Smooth muscle cell (in vitro differentiated cells): ENCODE data around the gene ACP6. TPM values are rescaled to one million over a fixed set of nuclear protein-coding genes. Genes with fewer than 3 reads are reported as not detected.

Experiments used
- DNase-seq: peaks from one replicate; lab custom pipeline; 2025; ENCODE audit not compliant: unreplicated experiment; lab: John Stamatoyannopoulos, UW
- H2AFZ ChIP-seq: fragments of 200-600 bp; sonication (generic); 2 replicates; pipeline ENCODE4 v1.6.0; 2016; ENCODE audit warnings: antibody characterized with exemption, low read depth, mild to moderate bottlenecking
- H3F3A ChIP-seq: fragments of 200-600 bp; sonication (generic); 2 replicates; pipeline ENCODE4 v1.6.0; 2017; ENCODE audit warnings: antibody characterized with exemption, low read depth
- H3K27ac ChIP-seq: fragments of 200-600 bp; sonication (generic); 2 replicates; pipeline ENCODE4 v1.5.1; 2016; ENCODE audit warnings: low read depth, mild to moderate bottlenecking
- H3K27me3 ChIP-seq: fragments of 200-600 bp; sonication (generic); 2 replicates; pipeline ENCODE4 v1.6.1; 2016; ENCODE audit warnings: low read depth, mild to moderate bottlenecking
- H3K36me3 ChIP-seq: fragments of 200-600 bp; sonication (generic); 2 replicates; pipeline ENCODE4 v1.5.1; 2016; ENCODE audit warnings: low read depth
- H3K4me1 ChIP-seq: fragments of 200-600 bp; sonication (generic); 2 replicates; pipeline ENCODE4 v1.5.1; 2016; ENCODE audit warnings: low read depth
- H3K4me2 ChIP-seq: fragments of 200-600 bp; sonication (generic); 2 replicates; pipeline ENCODE4 v1.6.0; 2016; ENCODE audit warnings: mild to moderate bottlenecking
- H3K4me3 ChIP-seq: fragments of 200-600 bp; sonication (generic); 2 replicates; pipeline ENCODE4 v1.5.1; 2016; ENCODE audit warnings: mild to moderate bottlenecking
- H3K79me2 ChIP-seq: fragments of 200-600 bp; sonication (generic); 2 replicates; pipeline ENCODE4 v1.6.0; 2016; ENCODE audit warnings: low read depth, mild to moderate bottlenecking
- H3K9ac ChIP-seq: fragments of 200-600 bp; sonication (generic); 2 replicates; pipeline ENCODE4 v1.6.0; 2016; ENCODE audit warnings: low read depth
- H3K9me3 ChIP-seq: fragments of 200-600 bp; sonication (generic); replicated peaks from 2 replicates; pipeline ENCODE4 v1.5.1; 2016; ENCODE audit warnings: low read depth
- H4K20me1 ChIP-seq: fragments of 200-600 bp; sonication (generic); 2 replicates; pipeline ENCODE4 v1.6.0; 2016; ENCODE audit warnings: low read depth
- CTCF ChIP-seq: fragments of 200-600 bp; sonication (generic); IDR thresholded peaks from 2 replicates; pipeline ENCODE4 v1.5.1; 2017; ENCODE audit warnings: borderline replicate concordance, mild to moderate bottlenecking, antibody characterized with exemption; ENCODE audit not compliant: insufficient read depth, poor library complexity, severe bottlenecking
- WGBS: methylation state at CpG from one replicate; pipeline ENCODE4 v1.1.7; 2016; ENCODE audit warnings: low lambda C conversion rate; 5-methylcytosine and 5-hydroxymethylcytosine counted together
- polyA plus RNA-seq: library from polyadenylated mRNA; unstranded; fragments of >200 nt; fragmentation: Nextera tagmentation; extraction: Ambion mirVana; gene quantifications from 2 replicates; pipeline ENCODE4 v1.2.1, GENCODE V29; 2016
- total RNA-seq: library from RNA; depleted of rRNA; stranded (reverse); fragments of >200 nt; gene quantifications from 2 replicates; pipeline ENCODE4 v1.2.3, GENCODE V29; 2014

ACP6 gene
- total and polyA plus RNA-seq, 2 experiments from 2014 or later, result 6.4 to 11.8 TPM

DNA sequence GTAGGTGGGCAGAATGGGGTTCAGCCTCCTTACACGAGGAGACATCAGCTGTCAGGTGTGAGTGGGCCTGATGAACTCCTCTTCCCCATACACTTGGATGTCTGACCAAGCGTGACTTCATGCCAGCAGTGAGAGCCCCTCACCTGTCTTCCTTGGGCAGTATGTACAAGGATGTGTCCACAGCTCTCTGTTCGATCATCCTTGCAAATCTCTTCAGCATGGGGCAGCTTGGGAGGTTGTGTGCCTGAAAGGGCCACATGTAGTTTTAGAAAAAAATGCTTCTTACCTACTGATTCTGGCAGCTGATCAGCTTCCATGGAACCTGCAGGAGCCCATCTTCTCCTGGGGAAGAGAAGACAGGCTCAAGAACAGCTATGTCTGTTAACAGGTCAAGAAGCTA is 18.0 kb downstream of the ACP6 start:
- Histone ChIP-seq H3K36me3 (no peaks in the 10 kb centered on the region), H3K9me3 (no peaks in the 10 kb centered on the region), H3K4me1 (no peaks in the 10 kb centered on the region), H3F3A (no peaks in the 10 kb centered on the region), H2AFZ (no peak overlapping the region), H3K79me2 (no peaks in the 10 kb centered on the region), H3K27me3 (no peaks in the 10 kb centered on the region), H3K9ac (no peak overlapping the region), H4K20me1 (no peaks in the 10 kb centered on the region), H3K4me2 (no peak overlapping the region), H3K27ac (no peak overlapping the region), H3K4me3 (no peak overlapping the region)
- 94% methylated on average over 3 of the region's 3 CpGs for WGBS
- no peak for DNase-seq
- TF ChIP-seq CTCF, result no peak

GRCh38 chr1:147651466-147651865 is 18.9 kb downstream of the ACP6 start:
- TF ChIP-seq CTCF, result no peak
- Histone ChIP-seq H3F3A (no peaks in the 10 kb centered on the region), H3K4me1 (no peaks in the 10 kb centered on the region), H3K9me3 (no peaks in the 10 kb centered on the region), H3K27me3 (no peaks in the 10 kb centered on the region), H2AFZ (no peak overlapping the region), H3K79me2 (no peaks in the 10 kb centered on the region), H3K4me2 (no peak overlapping the region), H4K20me1 (no peaks in the 10 kb centered on the region), H3K9ac (no peak overlapping the region), H3K27ac (no peak overlapping the region), H3K36me3 (no peaks in the 10 kb centered on the region), H3K4me3 (no peak overlapping the region)
- DNase-seq, result no peak
- 44% methylated on average over 1 of the region's 1 CpG for WGBS

- H2AFZ ChIP-seq, result no peak overlapping the region
- WGBS, result 97% methylated on average over 2 of the region's 2 CpGs
- no peaks in the 10 kb centered on the region for H4K20me1 ChIP-seq
- H3K79me2 ChIP-seq, result no peaks in the 10 kb centered on the region
- H3K4me3 ChIP-seq, result no peak overlapping the region
- no peaks in the 10 kb centered on the region for H3K36me3 ChIP-seq
- DNase-seq, result no peak
- H3F3A ChIP-seq, result no peaks in the 10 kb centered on the region
- no peaks in the 10 kb centered on the region for H3K4me1 ChIP-seq
- no peaks in the 10 kb centered on the region for H3K9me3 ChIP-seq
- no peak for TF ChIP-seq CTCF
- no peak overlapping the region for H3K27ac ChIP-seq
- no peak overlapping the region for H3K4me2 ChIP-seq
- H3K27me3 ChIP-seq, result no peaks in the 10 kb centered on the region
- no peak overlapping the region for H3K9ac ChIP-seq
Observed at GRCh38 chr1:147648933-147649332, 21.4 kb downstream of the ACP6 start.

DNA sequence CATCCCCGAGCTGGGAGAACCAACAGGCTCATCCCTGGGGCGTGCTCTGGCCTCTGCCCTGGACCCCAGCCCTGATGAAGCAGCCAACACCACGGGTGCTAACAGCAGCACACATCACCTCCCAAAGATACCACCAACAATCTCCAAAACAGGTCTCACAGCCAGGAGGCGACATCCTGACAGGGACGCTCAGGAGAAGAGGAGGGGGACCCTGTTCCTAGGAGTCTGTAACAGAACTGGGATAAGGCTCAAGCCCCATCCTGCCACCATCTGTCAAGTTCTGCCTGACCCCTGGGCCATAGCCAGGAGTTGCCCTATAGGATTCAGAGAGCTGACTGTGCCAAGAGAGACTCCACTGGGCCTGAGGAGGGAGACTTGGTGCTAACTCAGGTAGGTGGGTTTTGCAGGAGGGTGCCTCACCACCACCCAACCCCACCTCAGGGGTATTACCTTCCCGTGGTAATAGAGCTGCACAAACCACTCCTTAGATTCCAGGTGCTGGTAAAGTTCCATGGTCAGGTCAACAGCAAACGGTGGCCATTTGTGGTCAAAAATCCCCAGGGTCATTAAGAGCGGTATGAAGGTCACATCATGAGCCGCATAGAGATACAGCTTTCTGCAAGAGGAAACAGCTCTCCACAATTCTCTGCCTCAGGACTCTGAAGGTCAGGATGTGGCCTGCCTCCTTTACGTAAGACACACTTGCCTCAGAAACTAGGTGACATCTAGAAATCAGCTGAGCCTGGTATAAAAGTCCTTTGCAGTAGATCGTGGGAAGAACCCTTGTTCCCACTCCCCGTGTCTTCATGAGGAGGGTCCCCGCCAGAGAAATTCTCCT is 22.3 kb downstream of the ACP6 start:
- no peaks in the 10 kb centered on the region for H3K79me2 ChIP-seq
- no peak overlapping the region for H3K4me3 ChIP-seq
- 94% methylated on average over 13 of the region's 13 CpGs for WGBS
- H3K9ac ChIP-seq, result no peak overlapping the region
- no peaks in the 10 kb centered on the region for H3K9me3 ChIP-seq
- TF ChIP-seq CTCF, result no peak
- no peaks in the 10 kb centered on the region for H3K36me3 ChIP-seq
- H2AFZ ChIP-seq, result no peak overlapping the region
- no peaks in the 10 kb centered on the region for H3F3A ChIP-seq
- no peak overlapping the region for H3K4me2 ChIP-seq
- H4K20me1 ChIP-seq, result no peaks in the 10 kb centered on the region
- H3K27me3 ChIP-seq, result no peaks in the 10 kb centered on the region
- DNase-seq, result no peak
- H3K4me1 ChIP-seq, result no peaks in the 10 kb centered on the region
- H3K27ac ChIP-seq, result no peak overlapping the region
